HG03342 (cell line): Measurements from ENCODE around the gene IL10RB.

Source experiments
- ATAC-seq: cut with Tn5 transposase; IDR thresholded peaks from one replicate; pipeline ENCODE4 v1.9.1; 2021; ENCODE audit warnings: mild to moderate bottlenecking, moderate library complexity; ENCODE audit not compliant: unreplicated experiment

Gene IL10RB

DNA sequence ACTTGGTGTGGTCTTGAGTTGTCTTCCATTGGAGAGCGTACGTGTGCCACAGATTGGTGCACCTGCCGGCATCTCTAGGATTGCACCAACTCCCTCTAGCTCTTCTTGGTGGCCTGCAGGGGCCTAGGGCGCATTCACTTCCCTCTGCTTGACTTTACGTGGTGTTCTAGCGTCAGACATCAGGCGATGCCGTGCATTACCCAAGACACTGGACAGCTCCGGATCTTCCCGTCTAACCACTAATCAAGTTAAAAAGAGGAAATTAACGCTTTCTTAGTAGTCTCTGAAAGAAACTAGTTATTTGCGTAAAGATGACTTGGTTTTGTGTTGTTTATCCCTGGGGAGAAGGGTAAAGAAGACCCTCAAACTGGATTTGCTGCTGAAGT is 510 bp upstream of the IL10RB start:
- ATAC-seq, result peak; percentile 34

- ATAC-seq, result no peak
These were observed 595 bp downstream of the IL10RB start for GRCh38 chr21:33266789-33267135.

DNA sequence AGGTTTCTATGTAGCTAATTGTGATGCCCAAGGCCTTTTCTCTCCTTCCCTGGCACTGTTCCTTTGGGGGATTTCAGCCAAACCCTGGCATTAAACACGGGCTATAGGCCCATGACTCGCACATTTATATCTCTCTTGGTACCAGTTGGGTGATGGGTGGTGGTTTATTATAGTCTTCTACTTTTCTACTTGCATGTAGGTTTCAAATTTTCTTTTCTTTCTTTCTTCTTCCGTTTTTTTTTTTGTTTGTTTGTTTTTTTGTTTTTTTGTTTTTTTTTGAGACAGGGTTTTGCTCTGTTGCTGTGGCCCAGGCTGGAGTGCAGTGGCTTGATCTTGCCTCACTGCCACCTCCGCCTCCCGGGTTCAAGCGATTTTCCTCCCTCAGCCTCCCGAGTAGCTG is 1.1 kb downstream of the IL10RB start:
- ATAC-seq, result no peak

DNA sequence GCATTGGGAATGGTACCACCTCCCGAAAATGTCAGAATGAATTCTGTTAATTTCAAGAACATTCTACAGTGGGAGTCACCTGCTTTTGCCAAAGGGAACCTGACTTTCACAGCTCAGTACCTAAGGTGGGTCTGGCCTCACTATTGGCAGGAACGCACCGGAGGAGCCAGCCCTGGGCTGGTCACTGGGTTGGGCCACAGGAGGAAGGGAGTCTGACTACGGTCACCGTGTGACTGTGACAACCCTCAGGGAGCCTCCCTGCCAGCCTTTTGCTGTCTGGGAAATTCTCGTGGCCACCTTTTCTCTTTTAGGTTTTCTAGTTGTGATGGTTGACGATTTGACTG is 2.2 kb downstream of the IL10RB start:
- ATAC-seq, result peak; percentile 18

DNA sequence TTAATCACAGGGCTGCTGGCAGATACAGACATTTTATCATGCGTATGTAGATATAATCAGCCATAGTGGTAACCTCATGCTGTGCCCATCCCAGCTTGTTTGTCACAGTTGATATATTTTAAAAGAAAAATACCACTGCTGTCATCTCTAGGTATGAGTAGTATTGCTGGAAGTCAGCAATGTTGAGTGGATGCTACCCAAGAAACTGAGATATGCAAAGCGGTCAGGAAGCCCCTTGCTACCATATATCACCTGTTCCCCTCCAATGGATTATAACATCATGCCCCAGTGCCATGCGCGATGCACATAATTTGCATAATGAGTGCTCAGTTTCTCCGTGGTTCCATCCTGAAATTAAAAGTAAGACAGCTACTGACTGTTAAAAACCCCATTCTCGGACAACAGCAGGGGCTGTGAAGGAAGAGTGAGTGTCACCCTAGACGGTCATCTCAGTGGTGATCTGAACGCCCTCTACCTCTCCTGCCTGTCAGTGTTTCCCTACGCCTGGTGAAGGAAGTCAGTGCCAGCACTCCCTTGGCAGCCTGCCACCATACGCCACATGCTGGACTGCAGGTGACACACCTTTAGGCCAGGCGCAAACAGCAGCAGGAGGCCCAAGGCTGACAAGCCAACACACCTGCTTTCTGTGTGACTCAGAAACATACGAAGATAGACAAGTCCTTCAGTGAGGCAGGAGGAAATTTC is 2.7 kb downstream of the IL10RB start:
- peak; percentile 51 for ATAC-seq

DNA sequence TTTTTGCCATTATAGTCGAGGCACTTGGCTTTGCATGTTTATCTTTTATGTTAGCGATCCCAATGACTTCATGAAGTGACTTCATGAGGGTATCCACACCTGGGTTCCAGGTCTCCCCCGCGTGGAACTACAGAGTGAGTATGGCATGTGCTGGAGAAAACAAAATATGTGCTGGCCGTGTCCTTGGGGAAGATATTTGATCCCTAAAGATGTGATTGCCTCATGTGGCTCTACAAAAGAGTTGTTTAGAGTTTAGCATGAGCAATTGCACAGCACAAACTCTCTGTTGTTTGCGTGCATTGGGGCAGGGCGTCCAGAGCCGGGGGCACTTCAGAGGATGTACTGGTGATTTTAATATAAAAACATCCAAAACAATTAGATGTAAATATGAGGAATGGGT is 4.8 kb downstream of the IL10RB start:
- no peak for ATAC-seq

- ATAC-seq, result no peak
These were observed 6.9 kb downstream of the IL10RB start for GRCh38 chr21:33273044-33273443.

- ATAC-seq, result no peak
These were observed 12.6 kb downstream of the IL10RB start for GRCh38 chr21:33278721-33279120.

GRCh38 chr21:33279330-33279820 is 13.2 kb downstream of the IL10RB start:
- ATAC-seq, result no peak

DNA sequence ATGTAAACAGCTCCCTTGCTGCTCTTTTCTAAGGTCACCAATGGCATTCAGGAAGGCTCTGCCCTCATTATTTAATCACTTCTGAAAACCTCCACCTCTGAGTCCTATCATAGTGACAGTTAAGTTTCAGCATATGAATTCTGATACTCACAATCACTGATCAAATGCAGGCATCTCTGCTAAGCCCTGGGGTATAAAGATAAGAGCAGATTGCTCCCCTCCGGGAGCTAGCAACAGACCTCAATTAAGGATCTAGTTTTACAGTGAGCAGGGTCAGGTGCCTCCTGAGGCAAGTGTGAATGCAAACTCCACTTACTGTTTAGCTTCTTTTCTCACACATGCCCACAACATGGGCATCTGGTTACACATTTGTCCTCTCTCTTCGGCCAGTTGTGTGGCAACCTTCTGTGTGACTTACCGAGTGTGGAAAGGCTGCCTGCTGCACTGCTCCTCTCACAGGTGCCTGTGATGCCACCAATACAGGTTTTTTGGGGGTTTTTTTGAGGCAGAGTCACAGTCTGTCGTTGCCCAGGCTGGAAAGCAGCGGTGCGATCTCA is 15.0 kb downstream of the IL10RB start:
- ATAC-seq, result no peak

DNA sequence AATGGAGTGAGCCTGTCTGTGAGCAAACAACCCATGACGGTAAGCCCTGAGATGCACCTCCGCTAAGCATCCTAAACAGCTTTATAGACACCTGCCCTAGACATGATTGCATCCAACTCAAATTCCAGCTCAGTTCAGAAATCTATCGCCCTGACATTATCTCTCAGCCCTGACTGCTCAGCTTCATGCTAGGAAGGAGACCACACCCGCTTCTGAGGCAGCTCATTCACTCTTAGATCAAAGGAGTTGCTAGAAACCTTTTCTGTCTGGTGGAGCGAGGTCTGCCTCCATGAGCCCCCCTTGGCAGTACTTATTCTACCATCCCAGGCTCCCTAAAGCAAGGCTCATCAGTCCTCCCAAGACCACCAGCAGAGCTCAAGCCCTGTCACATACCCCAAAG is 17.0 kb downstream of the IL10RB start:
- ATAC-seq, result no peak

GRCh38 chr21:33286076-33286475 is 19.9 kb downstream of the IL10RB start:
- ATAC-seq, result no peak

GRCh38 chr21:33286600-33287456 is 20.7 kb downstream of the IL10RB start:
- no peak for ATAC-seq

- ATAC-seq, result no peak
These were observed 23.1 kb downstream of the IL10RB start for GRCh38 chr21:33289199-33289819.

GRCh38 chr21:33290441-33290840 is 24.3 kb downstream of the IL10RB start:
- no peak for ATAC-seq

DNA sequence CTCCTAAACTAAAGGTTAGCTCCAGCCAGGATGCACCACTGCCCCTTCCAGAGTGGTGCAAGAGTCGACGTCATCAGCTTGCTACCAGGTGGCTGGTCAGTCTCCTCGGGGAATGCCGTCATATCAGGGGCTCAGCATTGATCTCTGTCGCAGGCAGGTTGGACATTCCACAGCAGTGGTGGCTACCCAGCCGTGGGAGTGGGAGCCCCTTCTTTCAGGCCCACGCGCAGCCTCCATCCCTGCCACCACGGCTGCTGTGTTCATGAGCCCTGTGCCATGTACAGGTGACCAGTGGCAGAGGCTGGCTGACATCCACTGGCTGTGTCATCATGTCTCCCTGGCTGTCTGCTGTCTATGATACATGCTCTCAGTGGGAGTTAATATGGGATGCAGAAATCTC is 25.5 kb downstream of the IL10RB start:
- no peak for ATAC-seq

GRCh38 chr21:33292724-33293123 is 26.6 kb downstream of the IL10RB start:
- no peak for ATAC-seq

GRCh38 chr21:33293136-33293535 is 27.0 kb downstream of the IL10RB start:
- ATAC-seq, result no peak

DNA sequence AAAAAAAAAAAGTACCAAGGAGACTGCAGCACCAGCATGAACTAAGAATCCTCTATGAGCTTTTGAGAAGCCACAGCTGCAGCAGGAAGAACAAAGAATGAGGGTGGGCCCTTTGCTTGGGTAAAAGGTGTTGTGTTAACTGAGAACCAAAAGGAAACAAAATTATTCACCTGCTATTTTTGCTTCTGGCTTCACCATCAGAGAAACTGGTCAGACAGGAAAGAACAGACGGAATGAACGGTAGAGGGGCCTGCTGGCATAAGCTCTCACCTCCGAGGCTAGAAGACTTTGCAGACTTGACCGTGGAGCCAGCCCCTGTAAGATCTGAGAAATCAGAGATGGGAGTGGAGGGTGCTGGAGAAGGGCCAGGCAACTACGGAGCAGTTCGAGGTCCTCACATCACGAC is 27.6 kb downstream of the IL10RB start:
- no peak for ATAC-seq

DNA sequence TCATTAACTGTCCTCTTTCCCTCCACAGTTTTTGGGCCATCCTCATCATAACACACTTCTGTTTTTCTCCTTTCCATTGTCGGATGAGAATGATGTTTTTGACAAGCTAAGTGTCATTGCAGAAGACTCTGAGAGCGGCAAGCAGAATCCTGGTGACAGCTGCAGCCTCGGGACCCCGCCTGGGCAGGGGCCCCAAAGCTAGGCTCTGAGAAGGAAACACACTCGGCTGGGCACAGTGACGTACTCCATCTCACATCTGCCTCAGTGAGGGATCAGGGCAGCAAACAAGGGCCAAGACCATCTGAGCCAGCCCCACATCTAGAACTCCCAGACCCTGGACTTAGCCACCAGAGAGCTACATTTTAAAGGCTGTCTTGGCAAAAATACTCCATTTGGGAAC is 30.0 kb downstream of the IL10RB start:
- ATAC-seq, result no peak

DNA sequence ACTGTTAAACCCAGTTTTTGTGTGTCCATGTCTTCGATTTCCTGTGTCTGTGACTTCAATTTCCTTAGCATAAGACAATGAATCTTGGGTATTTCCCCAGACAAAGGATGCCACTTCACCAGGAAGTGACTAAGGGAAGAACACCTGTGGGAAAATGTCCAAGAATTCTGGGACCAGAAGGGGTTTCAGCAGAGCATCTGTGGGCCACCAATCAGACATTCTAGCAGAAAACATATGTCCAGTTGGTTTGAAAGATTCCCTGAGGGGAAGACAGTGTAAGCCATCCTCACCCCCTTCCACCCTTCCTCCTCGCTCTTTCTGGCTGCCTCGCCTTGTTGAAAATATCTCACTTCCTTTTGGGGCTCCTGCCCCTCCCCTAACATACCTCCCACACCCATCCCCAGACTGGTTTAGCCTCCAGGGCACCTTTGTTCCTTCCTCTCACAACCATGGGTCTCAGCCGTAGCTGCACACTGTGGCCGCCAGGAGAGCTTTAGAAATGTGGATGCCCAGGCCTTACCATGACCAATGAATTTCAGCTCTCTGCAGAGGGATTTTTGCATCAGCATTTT is 33.1 kb downstream of the IL10RB start:
- ATAC-seq, result peak; percentile 69
